GM06990 (cell line): ENCODE results near the gene TMEM181.
"Not testable (repeated sequence)": the region's sequence is repeated elsewhere in the genome, so short reads cannot be mapped to it uniquely, and the experiment has no call there.

Experiments used
- DNase-seq: peaks from one replicate; pipeline ENCODE4 v3.0.0-alpha.2; 2011; ENCODE audit not compliant: insufficient read length; ENCODE audit errors: extremely low read depth
- H3K27me3 ChIP-seq: replicated peaks from 2 replicates; pipeline ENCODE4 v1.6.0; 2011; ENCODE audit warnings: low read length; ENCODE audit not compliant: control insufficient read depth, insufficient read depth
- H3K36me3 ChIP-seq: 2 replicates; pipeline ENCODE4 v1.5.1; 2011; ENCODE audit warnings: low read length; ENCODE audit not compliant: control insufficient read depth, insufficient read depth
- H3K4me3 ChIP-seq: replicated peaks from 2 replicates; pipeline ENCODE4 v1.5.1; 2011; ENCODE audit warnings: low read depth, mild to moderate bottlenecking, control low read depth, low read length
- CTCF ChIP-seq: IDR thresholded peaks from 2 replicates; pipeline ENCODE4 v1.5.1; 2011; ENCODE audit warnings: low read length, control low read depth, mild to moderate bottlenecking, inconsistent platforms; ENCODE audit not compliant: insufficient read depth, poor library complexity, severe bottlenecking

TMEM181 gene

GRCh38 chr6:158666628-158667359 is 106.9 kb downstream of the TMEM181 start:
- no peaks in the 10 kb centered on the region for H3K27me3 ChIP-seq
- no peak for DNase-seq
- TF ChIP-seq CTCF: no peak
- H3K4me3 ChIP-seq: no peak overlapping the region
- no peaks in the 10 kb centered on the region; the same call in 1 of the 2 replicates for H3K36me3 ChIP-seq

- Histone ChIP-seq H3K36me3 (no peaks in the 10 kb centered on the region; the same call in 1 of the 2 replicates), H3K4me3 (no peak overlapping the region), H3K27me3 (no peaks in the 10 kb centered on the region)
- DNase-seq: no peak
- no peak for TF ChIP-seq CTCF
These were observed 107.6 kb downstream of the TMEM181 start for GRCh38 chr6:158667360-158667981.

- Histone ChIP-seq H3K27me3 (no peaks in the 10 kb centered on the region), H3K36me3 (no peaks in the 10 kb centered on the region; the same call in 1 of the 2 replicates), H3K4me3 (no peak overlapping the region)
- DNase-seq: no peak
- TF ChIP-seq CTCF: no peak
These were observed 108.8 kb downstream of the TMEM181 start for GRCh38 chr6:158668707-158669103.

GRCh38 chr6:158669145-158670035 is 109.5 kb downstream of the TMEM181 start:
- no peak for TF ChIP-seq CTCF
- DNase-seq: no peak
- Histone ChIP-seq H3K4me3 (no peak overlapping the region), H3K36me3 (no peaks in the 10 kb centered on the region; the same call in 1 of the 2 replicates), H3K27me3 (no peaks in the 10 kb centered on the region)

- not testable (repeated sequence) for DNase-seq, H3K27me3 ChIP-seq, H3K4me3 ChIP-seq, H3K36me3 ChIP-seq
These were observed 112.2 kb downstream of the TMEM181 start for GRCh38 chr6:158672119-158672518.

- H3K36me3 ChIP-seq: no peaks in the 10 kb centered on the region
- DNase-seq: no peak
- no peaks in the 10 kb centered on the region for H3K27me3 ChIP-seq
- no peak overlapping the region for H3K4me3 ChIP-seq
- no peak for TF ChIP-seq CTCF
These were observed 112.8 kb downstream of the TMEM181 start for GRCh38 chr6:158672726-158673125.
